H1 (cell line): ENCODE measurements around the gene ZMYND10. TPM values are rescaled to one million over a fixed set of nuclear protein-coding genes. Genes with fewer than 3 reads are reported as not detected.

Experiments
- CTCF ChIA-PET: fragments of 300-600 bp; sonication (Branson Sonifier 250); formaldehyde crosslinking; loops from one replicate; lab custom pipeline; 2021; ENCODE audit not compliant: partially characterized antibody; lab: Charles Lee
- POLR2A ChIA-PET: fragments of 300-600 bp; sonication (Branson Sonifier 250); formaldehyde crosslinking; loops from one replicate; lab custom pipeline; 2021; ENCODE audit warnings: inconsistent platforms; ENCODE audit not compliant: partially characterized antibody; lab: Charles Lee
- DNase-seq, 2 experiments: peaks; one replicate each; pipeline versions ENCODE4 v3.0.0 to v3.0.0-alpha.2; 2010 to 2022; ENCODE audit warnings: low spot score in 2 of 2, low read depth in 1 of 2, mixed read lengths in 1 of 2
- FAIRE-seq: peaks from 2 replicates; lab custom pipeline; 2011; peaks lifted over from hg19 to GRCh38; lab: Jason Lieb, UNC
- H2AFZ ChIP-seq: 2 replicates; pipeline ENCODE4 v1.8.1; 2012; ENCODE audit warnings: low read length, inconsistent platforms
- H2AK5ac ChIP-seq: 2 replicates; pipeline ENCODE4 v1.6.1; 2013; ENCODE audit warnings: low read depth, low read length
- H2BK120ac ChIP-seq: replicated peaks from 2 replicates; pipeline ENCODE3; 2013; ENCODE audit warnings: low read depth, low read length, inconsistent platforms
- H2BK12ac ChIP-seq: 2 replicates; pipeline ENCODE4 v1.6.1; 2013; ENCODE audit warnings: low read depth, low read length
- H2BK15ac ChIP-seq: 2 replicates; pipeline ENCODE4 v1.6.1; 2013; ENCODE audit warnings: low read length
- H2BK20ac ChIP-seq: 2 replicates; pipeline ENCODE4 v1.6.1; 2013; ENCODE audit warnings: low read length
- H2BK5ac ChIP-seq: 2 replicates; pipeline ENCODE4 v1.6.1; 2013; ENCODE audit warnings: low read depth, low read length
- H3K14ac ChIP-seq: 2 replicates; pipeline ENCODE4 v1.6.1; 2013; ENCODE audit warnings: inconsistent platforms; ENCODE audit not compliant: insufficient read length
- H3K18ac ChIP-seq: 2 replicates; pipeline ENCODE4 v1.6.1; 2013; ENCODE audit warnings: low read length; ENCODE audit errors: extremely low read depth
- H3K23ac ChIP-seq: 2 replicates; pipeline ENCODE4 v1.6.1; 2013; ENCODE audit warnings: inconsistent platforms; ENCODE audit not compliant: insufficient read length
- H3K23me2 ChIP-seq: 2 replicates; pipeline ENCODE4 v1.6.1; 2013; ENCODE audit warnings: low read depth, low read length
- H3K27ac ChIP-seq: 2 replicates; pipeline ENCODE4 v1.6.1; 2011; ENCODE audit warnings: low read depth, low read length, inconsistent platforms
- H3K27me3 ChIP-seq, 4 experiments: replicated peaks in 1 of 4; 1 replicate in 1 of 4; 2 replicates in 3 of 4; pipeline versions ENCODE4 v1.6.1 to v1.8.1; 2011 to 2013; ENCODE audit warnings: low read length in 3 of 4, mild to moderate bottlenecking in 3 of 4, inconsistent platforms in 2 of 4, mixed read lengths in 2 of 4, moderate library complexity in 1 of 4; ENCODE audit not compliant: control insufficient read depth in 3 of 4, insufficient read depth in 3 of 4; ENCODE audit errors: extremely low read depth in 1 of 4
- H3K36me3 ChIP-seq, 4 experiments: 2 replicates each; pipeline versions ENCODE4 v1.6.1 to v1.8.1; 2011 to 2013; ENCODE audit warnings: mild to moderate bottlenecking in 4 of 4, low read length in 3 of 4, moderate library complexity in 2 of 4, control low read depth in 1 of 4, inconsistent platforms in 1 of 4; ENCODE audit not compliant: insufficient read depth in 4 of 4, control insufficient read depth in 2 of 4
- H3K4ac ChIP-seq: replicated peaks from 2 replicates; pipeline ENCODE3; 2013; ENCODE audit warnings: low read length, low read depth, mixed read lengths, inconsistent platforms; ENCODE audit not compliant: insufficient read length
- H3K4me1 ChIP-seq, 4 experiments: replicated peaks in 1 of 4; 1 replicate in 1 of 4; 2 replicates in 3 of 4; pipeline versions ENCODE4 v1.6.1 to v1.8.1; 2011 to 2013; ENCODE audit warnings: low read length in 3 of 4, inconsistent platforms in 2 of 4, mixed read lengths in 1 of 4; ENCODE audit not compliant: insufficient read depth in 4 of 4, control insufficient read depth in 3 of 4
- H3K4me2 ChIP-seq, 2 experiments: 2 replicates each; pipeline versions ENCODE4 v1.6.1 to v1.8.1; 2011 to 2013; ENCODE audit warnings: low read depth in 2 of 2, low read length in 2 of 2, control low read depth in 1 of 2, inconsistent platforms in 1 of 2, mild to moderate bottlenecking in 1 of 2; ENCODE audit not compliant: insufficient read depth in 1 of 2
- H3K4me3 ChIP-seq, 4 experiments: fragments of 200-600, 300-600 bp in 1 of 4; sonication (generic), shearing (Covaris generic), sonication (Bioruptor Twin) in 1 of 4; 2 replicates each; pipeline versions ENCODE4 v1.5.1 to v1.8.1; 2011 to 2016; ENCODE audit warnings: low read length in 4 of 4, low read depth in 3 of 4, control low read depth in 2 of 4, inconsistent platforms in 2 of 4, mild to moderate bottlenecking in 2 of 4, mixed read lengths in 1 of 4, moderate library complexity in 1 of 4; ENCODE audit not compliant: insufficient read depth in 2 of 4; ENCODE audit errors: extremely low read depth in 1 of 4
- H3K56ac ChIP-seq: replicated peaks from 2 replicates; pipeline ENCODE3; 2013; ENCODE audit warnings: low read depth, mild to moderate bottlenecking, mixed read lengths, low read length, inconsistent platforms; ENCODE audit not compliant: insufficient read length
- H3K79me1 ChIP-seq: 2 replicates; pipeline ENCODE4 v1.6.1; 2013; ENCODE audit warnings: low read depth, low read length, control low read depth
- H3K79me2 ChIP-seq, 2 experiments: 2 replicates each; pipeline versions ENCODE4 v1.6.1 to v1.8.1; 2012 to 2013; ENCODE audit warnings: low read length in 2 of 2, mild to moderate bottlenecking in 2 of 2, inconsistent platforms in 1 of 2; ENCODE audit not compliant: insufficient read depth in 2 of 2, control insufficient read depth in 1 of 2
- H3K9ac ChIP-seq, 4 experiments: replicated peaks in 1 of 4; 1 replicate in 1 of 4; 2 replicates in 3 of 4; pipeline versions ENCODE4 v1.6.1 to v1.8.1; 2011 to 2013; ENCODE audit warnings: low read depth in 3 of 4, low read length in 3 of 4, control low read depth in 2 of 4, mild to moderate bottlenecking in 2 of 4, moderate library complexity in 2 of 4, inconsistent platforms in 1 of 4; ENCODE audit errors: extremely low read depth in 1 of 4
- H3K9me3 ChIP-seq, 2 experiments: 2 replicates each; pipeline versions ENCODE4 v1.6.1 to v1.8.1; 2012 to 2013; ENCODE audit warnings: mild to moderate bottlenecking in 2 of 2, moderate library complexity in 2 of 2, control low read depth in 1 of 2, inconsistent platforms in 1 of 2, low read depth in 1 of 2, low read length in 1 of 2, mixed read lengths in 1 of 2; ENCODE audit not compliant: insufficient read depth in 2 of 2
- H4K20me1 ChIP-seq, 2 experiments: replicated peaks in 1 of 2; 2 replicates each; pipeline versions ENCODE3 to v1.8.1; 2011 to 2013; ENCODE audit warnings: inconsistent platforms in 2 of 2, low read length in 2 of 2, mild to moderate bottlenecking in 1 of 2; ENCODE audit not compliant: insufficient read depth in 2 of 2, control insufficient read depth in 1 of 2
- H4K5ac ChIP-seq: 2 replicates; pipeline ENCODE4 v1.6.1; 2013; ENCODE audit warnings: low read length, low read depth, mixed read lengths, inconsistent platforms; ENCODE audit not compliant: insufficient read length
- H4K8ac ChIP-seq: 2 replicates; pipeline ENCODE4 v1.8.0; 2013; ENCODE audit warnings: mild to moderate bottlenecking, moderate library complexity, low read length, inconsistent platforms; ENCODE audit not compliant: insufficient read depth; ENCODE audit errors: extremely low read depth
- H4K91ac ChIP-seq: replicated peaks from 2 replicates; pipeline ENCODE3; 2013; ENCODE audit warnings: low read length, mixed read lengths, inconsistent platforms; ENCODE audit not compliant: insufficient read length
- CHD2 ChIP-seq: IDR thresholded peaks from 2 replicates; pipeline ENCODE4 v1.6.1; 2012; ENCODE audit warnings: low read length, improper control_type of control experiment
- MAFK ChIP-seq: IDR thresholded peaks from 2 replicates; pipeline ENCODE4 v1.6.1; 2012; ENCODE audit warnings: low read depth, mild to moderate bottlenecking, improper control_type of control experiment, low read length
- POLR2A ChIP-seq, 2 experiments: IDR thresholded peaks; 1 replicate in 1 of 2; 2 replicates in 1 of 2; pipeline ENCODE4 v1.6.1; 2011; ENCODE audit warnings: low read depth in 2 of 2, low read length in 2 of 2, mild to moderate bottlenecking in 2 of 2; ENCODE audit errors: control extremely low read depth in 1 of 2
- POU5F1 ChIP-seq: IDR thresholded peaks from 2 replicates; pipeline ENCODE4 v1.6.1; 2011; ENCODE audit warnings: low read depth, mild to moderate bottlenecking, low read length, moderate library complexity
- ZNF274 ChIP-seq: IDR thresholded peaks from 2 replicates; pipeline ENCODE4 v1.7.0; 2012; ENCODE audit warnings: low read length, borderline replicate concordance; ENCODE audit errors: extremely low read depth
- WGBS, 2 experiments: shearing (Covaris generic) in 1 of 2; methylation state at CpG; one replicate each; pipeline versions ENCODE4 v1.1.6 to v1.1.7; 2013 to 2015; ENCODE audit warnings: low lambda C conversion rate in 2 of 2, mixed read lengths in 2 of 2, inconsistent platforms in 1 of 2, low coverage in 1 of 2, missing lambda C conversion rate in 1 of 2; ENCODE audit not compliant: insufficient replicate concordance in 2 of 2, insufficient coverage in 1 of 2, insufficient read length in 1 of 2; ENCODE audit errors: extremely low coverage in 1 of 2, missing lambda C conversion rate in 1 of 2; 5-methylcytosine and 5-hydroxymethylcytosine counted together
- polyA plus RNA-seq, 7 experiments: library from polyadenylated mRNA; depleted of rRNA in 3 of 7; stranded (reverse) in 5 of 7; unstranded in 2 of 7; fragments of >200 nt in 5 of 7; fragments of 200-250 nt in 2 of 7; gene quantifications; 1 replicate in 5 of 7; 2 replicates in 1 of 7; 4 replicates in 1 of 7; pipeline versions ENCODE4 v1.2.1 to v1.2.3, GENCODE V29; 2011 to 2013; ENCODE audit warnings: missing spikeins in 2 of 7, mixed read lengths in 2 of 7
- total RNA-seq: library from RNA; stranded (reverse); fragmentation: NEBNext Ultra II Directional; extraction: Animal tissue kit (Norgen Biotek cat#: 25700); gene quantifications from 2 replicates; pipeline ENCODE4 v1.2.1, GENCODE V29; 2021
- TF ChIP-seq, protein P1 (sequence below): IDR thresholded peaks from 2 replicates; pipeline ENCODE4 v1.6.1; 2011; ENCODE audit warnings: low read depth, mild to moderate bottlenecking, low read length; ENCODE audit not compliant: insufficient read depth

Gene ZMYND10
- total and polyA plus RNA-seq, 2 of the 8 experiments (the other 6 are each of a cell fraction or from before 2014, with no cell fraction given), result 0.56 to 0.79 TPM

DNA sequence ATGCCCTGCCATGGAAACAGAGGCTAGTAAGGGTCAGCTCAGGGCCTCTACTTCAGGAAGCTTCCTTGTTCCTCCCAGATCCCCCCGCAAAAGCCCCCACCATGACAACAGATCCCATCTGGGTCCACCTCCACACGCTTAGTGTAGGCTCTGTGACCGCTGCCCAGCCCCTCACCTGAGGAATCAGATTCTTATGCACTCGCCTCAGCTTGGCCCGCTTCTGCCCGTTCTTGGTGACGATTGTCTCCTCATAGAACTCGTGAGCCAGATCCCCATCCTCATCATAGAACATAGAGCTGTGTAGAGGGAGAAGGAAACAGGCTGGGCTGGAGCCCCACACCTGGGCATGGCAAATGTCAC is 19.4 kb downstream of the ZMYND10 start:
- WGBS, 2 experiments, result 80% methylated on average over 8 of the region's 8 CpGs; no CpG with 5 or more reads in 1 of the 2 experiments
- no peak overlapping the region for H2AFZ ChIP-seq
- H3K56ac ChIP-seq, result no peak overlapping the region
- H3K4me3 ChIP-seq, result no peak overlapping the region
- peaks cover 5% of the 10 kb centered on the region; the same call in 1 of the 2 replicates for H3K79me1 ChIP-seq
- H3K27ac ChIP-seq, result no peak overlapping the region
- H3K4me1 ChIP-seq, result peaks cover 0 to 29% (median 14%) of the 10 kb centered on the region in 4 experiments; a peak in 6 of 7 replicates
- CTCF ChIA-PET, result interaction anchor here (0.5 to 7.5 kb wide), 6 partner anchors 11 to 266 kb away, joined by 3 to 75 read pairs (median 4); partner anchors contain the start of gene LSMEM2
- H3K14ac ChIP-seq, result no peak overlapping the region
- peaks cover 9 to 23% (median 15%) of the 10 kb centered on the region in 4 experiments; a peak in 7 of 8 replicates for H3K36me3 ChIP-seq
- POLR2A ChIA-PET, result interaction anchor here (0.8 to 3.8 kb wide), 3 partner anchors 14 to 302 kb away, joined by 3 to 15 read pairs (median 4); partner anchors contain the start of genes HYAL1 and RASSF1
- H4K5ac ChIP-seq, result no peak overlapping the region
- H2AK5ac ChIP-seq, result no peak overlapping the region
- no peak overlapping the region for H3K18ac ChIP-seq
- H2BK12ac ChIP-seq, result no peak overlapping the region
- peaks cover 0 to 11% of the 10 kb centered on the region in 2 experiments; a peak in 2 of 4 replicates for H3K79me2 ChIP-seq
- H4K8ac ChIP-seq, result no peak overlapping the region
- DNase-seq, result no peak
- no peak overlapping the region for H3K4ac ChIP-seq
- no peaks in the 10 kb centered on the region for H3K27me3 ChIP-seq
- H3K4me2 ChIP-seq, result no peak overlapping the region
- H3K9ac ChIP-seq, result no peak overlapping the region
- no peak overlapping the region for H2BK20ac ChIP-seq
- H2BK120ac ChIP-seq, result no peak overlapping the region
- no peak overlapping the region for H2BK5ac ChIP-seq
- no peak for FAIRE-seq
- H2BK15ac ChIP-seq, result no peak overlapping the region
- H4K91ac ChIP-seq, result no peak overlapping the region
- peaks cover 21% of the 10 kb centered on the region; the same call in 1 of the 2 replicates for H3K23me2 ChIP-seq
- peaks cover 2 to 6% of the 10 kb centered on the region in 2 experiments for H4K20me1 ChIP-seq
- H3K23ac ChIP-seq, result no peak overlapping the region
- H3K9me3 ChIP-seq, result no peaks in the 10 kb centered on the region
- TF ChIP-seq CHD2 (no peak), POU5F1 (no peak), ZNF274 (no peak), MAFK (no peak), POLR2A (IDR thresholded peaks at IDR 0.05; ENCODE audit: control extremely low read depth in 1 of 2, low read depth in 2 of 2, low read length in 2 of 2) (no peak)
- TF ChIP-seq, protein P1, sequence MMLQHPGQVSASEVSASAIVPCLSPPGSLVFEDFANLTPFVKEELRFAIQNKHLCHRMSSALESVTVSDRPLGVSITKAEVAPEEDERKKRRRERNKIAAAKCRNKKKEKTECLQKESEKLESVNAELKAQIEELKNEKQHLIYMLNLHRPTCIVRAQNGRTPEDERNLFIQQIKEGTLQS, result no peak
